GM12878 (cell line): ENCODE data around the gene PISD. TPM values are rescaled to one million over a fixed set of nuclear protein-coding genes. Genes with fewer than 3 reads are reported as not detected.

Experiments used
- BCL3 ChIP-seq: IDR thresholded peaks from 2 replicates; pipeline ENCODE4 v1.6.1; 2011; ENCODE audit warnings: borderline replicate concordance, low read depth, mild to moderate bottlenecking, moderate library complexity, low read length; ENCODE audit not compliant: insufficient read depth, poor library complexity, severe bottlenecking
- CHD1 ChIP-seq: IDR thresholded peaks from 2 replicates; pipeline ENCODE4 v1.6.1; 2012; ENCODE audit warnings: low read depth, low read length, improper control_type of control experiment
- GABPA ChIP-seq: IDR thresholded peaks from 2 replicates; pipeline ENCODE4 v1.6.1; 2014; ENCODE audit warnings: antibody characterized with exemption, low read depth, mild to moderate bottlenecking, inconsistent platforms
- HDAC6 ChIP-seq: fragments of 200-600 bp; sonication (generic); IDR thresholded peaks from one replicate; pipeline ENCODE4 v1.8.0; 2017; ENCODE audit warnings: antibody characterized with exemption; ENCODE audit not compliant: unreplicated experiment
- KDM1A ChIP-seq: fragments of 200-600 bp; sonication (generic); IDR thresholded peaks from 2 replicates; pipeline ENCODE4 v1.6.1; 2016; ENCODE audit warnings: borderline replicate concordance
- MAX ChIP-seq: IDR thresholded peaks from 2 replicates; pipeline ENCODE4 v1.6.1; 2012; ENCODE audit warnings: low read depth, low read length, improper control_type of control experiment
- NFIC ChIP-seq: IDR thresholded peaks from 2 replicates; pipeline ENCODE4 v1.6.1; 2012; ENCODE audit warnings: low read depth, mild to moderate bottlenecking, inconsistent platforms, low read length, moderate library complexity
- NR2C2 ChIP-seq: IDR thresholded peaks from 2 replicates; pipeline ENCODE4 v1.6.1; 2011; ENCODE audit warnings: borderline replicate concordance, low read depth; ENCODE audit not compliant: control insufficient read depth, insufficient read length
- PKNOX1 ChIP-seq: fragments of 450-650 bp; IDR thresholded peaks from 2 replicates; pipeline ENCODE4 v1.6.1; 2016; ENCODE audit warnings: mild to moderate bottlenecking
- POLR2AphosphoS5 ChIP-seq: IDR thresholded peaks from 2 replicates; pipeline ENCODE4 v1.6.1; 2011; ENCODE audit warnings: mild to moderate bottlenecking, low read length, inconsistent platforms
- RCOR1 ChIP-seq: conservative IDR thresholded peaks from 2 replicates; pipeline ENCODE4 v1.6.1; 2012; ENCODE audit warnings: low read depth, low read length, improper control_type of control experiment
- RELA ChIP-seq: fragments of 450-650 bp; IDR thresholded peaks from 2 replicates; pipeline ENCODE4 v1.8.0; 2014; ENCODE audit warnings: borderline replicate concordance; ENCODE audit not compliant: partially characterized antibody
- RELB ChIP-seq: fragments of 450-650 bp; IDR thresholded peaks from 2 replicates; pipeline ENCODE4 v1.6.1; 2017; ENCODE audit warnings: low read depth, mild to moderate bottlenecking, moderate library complexity
- RFX5 ChIP-seq: IDR thresholded peaks from 2 replicates; pipeline ENCODE4 v1.6.1; 2011; ENCODE audit warnings: low read depth, low read length, improper control_type of control experiment
- SKIL ChIP-seq: fragments of 450-650 bp; IDR thresholded peaks from 2 replicates; pipeline ENCODE4 v1.6.1; 2017; ENCODE audit warnings: mild to moderate bottlenecking, low read depth, inconsistent platforms; ENCODE audit not compliant: poor library complexity, severe bottlenecking
- ZBTB40 ChIP-seq: fragments of 450-650 bp; IDR thresholded peaks from 2 replicates; pipeline ENCODE4 v1.6.1; 2016; ENCODE audit warnings: mild to moderate bottlenecking, moderate library complexity, borderline replicate concordance
- ZNF384 ChIP-seq: IDR thresholded peaks from 2 replicates; pipeline ENCODE4 v1.6.1; 2012; ENCODE audit warnings: low read depth, mild to moderate bottlenecking, low read length, improper control_type of control experiment, borderline replicate concordance
- ZZZ3 ChIP-seq: IDR thresholded peaks from 2 replicates; pipeline ENCODE4 v1.6.1; 2011; ENCODE audit warnings: low read depth; ENCODE audit not compliant: control insufficient read depth, insufficient read length
- polyA plus RNA-seq, 11 experiments: library from polyadenylated mRNA; depleted of rRNA in 4 of 11; unstranded in 6 of 11; stranded (reverse) in 5 of 11; fragments of >200 nt; fragmentation: Nextera tagmentation in 4 of 11; fragmentation: Illumina TruSeq in 1 of 11; extraction: Ambion mirVana in 4 of 11; extraction: Trizol in 1 of 11; gene quantifications; 1 replicate in 1 of 11; 2 replicates in 10 of 11; pipeline versions ENCODE4 v1.2.1 to v1.2.3, GENCODE V29; 2011 to 2016; ENCODE audit warnings: inconsistent platforms in 2 of 11, missing spikeins in 2 of 11, low read depth in 1 of 11
- total RNA-seq, 4 experiments: library from RNA; depleted of rRNA in 3 of 4; stranded (reverse); fragments of >200 nt in 3 of 4; fragmentation: Illumina TruSeq in 1 of 4; extraction: Trizol in 1 of 4; gene quantifications; 2 replicates each; pipeline versions ENCODE4 v1.2.1 to v1.2.3, GENCODE V29; 2013 to 2021

Gene PISD
- total and polyA plus RNA-seq, 10 of the 15 experiments (the other 5 are each of a cell fraction or from before 2014, with no cell fraction given): 25.8 to 62.7 (median 45.8) TPM

GRCh38 chr22:31646186-31647019 lies 15.6 kb downstream of the PISD start (continued):
- TF ChIP-seq ZBTB40 (no peak), GABPA (no peak), PKNOX1 (0 out of 2 replicates have a peak, but pooled peaks have one; percentile 16), CHD1 (no peak), KDM1A (no peak), RELA (peak; percentile 70), NFIC (peak; percentile 78), RCOR1 (no peak), POLR2AphosphoS5 (no peak), MAX (no peak), HDAC6 (no peak), BCL3 (peak; percentile 12), ZNF384 (no peak), SKIL (peak; percentile 76), RELB (peak; percentile 96), RFX5 (no peak), NR2C2 (no peak), ZZZ3 (no peak)
